AG04449 (cell line): ENCODE results near the gene CHI3L1.

Experiments
- CTCF ChIA-PET: fragments of 350-600 bp; formaldehyde crosslinking; extraction: SDS; loops from one replicate; lab custom pipeline; 2021; ENCODE audit warnings: antibody characterized with exemption; lab: Yijun Ruan, JAX
- POLR2A ChIA-PET: fragments of 400-600, 350-600 bp; formaldehyde crosslinking; extraction: SDS; loops from one replicate; lab custom pipeline; 2020; ENCODE audit warnings: antibody characterized with exemption, inconsistent platforms; lab: Yijun Ruan, JAX
- DNase-seq: peaks from one replicate; pipeline ENCODE4 v3.0.0-alpha.2; 2010; ENCODE audit warnings: low read depth, low spot score
- H3K4me3 ChIP-seq: 2 replicates; pipeline ENCODE4 v1.5.1; 2011; ENCODE audit warnings: low read depth, mild to moderate bottlenecking, control low read depth, low read length
- TF ChIP-seq, protein P1 (sequence below): IDR thresholded peaks from one replicate; pipeline ENCODE4 v1.5.1; 2011; ENCODE audit warnings: mild to moderate bottlenecking, moderate library complexity, low read length, control low read depth, inconsistent platforms; ENCODE audit not compliant: insufficient read depth; ENCODE audit errors: missing control alignments

Gene CHI3L1

GRCh38 chr1:203223012-203223775, 36.7 kb upstream of the CHI3L1 start:
- ChIA-PET POLR2A (no interaction called here), CTCF (interaction anchor here (0.7 to 25.8 kb wide), 7 partner anchors 7 to 223 kb away, joined by 3 to 594 read pairs (median 6); partner anchors contain the start of gene ADORA1)
- H3K4me3 ChIP-seq: no peak overlapping the region
- TF ChIP-seq, protein P1, sequence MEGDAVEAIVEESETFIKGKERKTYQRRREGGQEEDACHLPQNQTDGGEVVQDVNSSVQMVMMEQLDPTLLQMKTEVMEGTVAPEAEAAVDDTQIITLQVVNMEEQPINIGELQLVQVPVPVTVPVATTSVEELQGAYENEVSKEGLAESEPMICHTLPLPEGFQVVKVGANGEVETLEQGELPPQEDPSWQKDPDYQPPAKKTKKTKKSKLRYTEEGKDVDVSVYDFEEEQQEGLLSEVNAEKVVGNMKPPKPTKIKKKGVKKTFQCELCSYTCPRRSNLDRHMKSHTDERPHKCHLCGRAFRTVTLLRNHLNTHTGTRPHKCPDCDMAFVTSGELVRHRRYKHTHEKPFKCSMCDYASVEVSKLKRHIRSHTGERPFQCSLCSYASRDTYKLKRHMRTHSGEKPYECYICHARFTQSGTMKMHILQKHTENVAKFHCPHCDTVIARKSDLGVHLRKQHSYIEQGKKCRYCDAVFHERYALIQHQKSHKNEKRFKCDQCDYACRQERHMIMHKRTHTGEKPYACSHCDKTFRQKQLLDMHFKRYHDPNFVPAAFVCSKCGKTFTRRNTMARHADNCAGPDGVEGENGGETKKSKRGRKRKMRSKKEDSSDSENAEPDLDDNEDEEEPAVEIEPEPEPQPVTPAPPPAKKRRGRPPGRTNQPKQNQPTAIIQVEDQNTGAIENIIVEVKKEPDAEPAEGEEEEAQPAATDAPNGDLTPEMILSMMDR: no peak
- DNase-seq: no peak

DNA sequence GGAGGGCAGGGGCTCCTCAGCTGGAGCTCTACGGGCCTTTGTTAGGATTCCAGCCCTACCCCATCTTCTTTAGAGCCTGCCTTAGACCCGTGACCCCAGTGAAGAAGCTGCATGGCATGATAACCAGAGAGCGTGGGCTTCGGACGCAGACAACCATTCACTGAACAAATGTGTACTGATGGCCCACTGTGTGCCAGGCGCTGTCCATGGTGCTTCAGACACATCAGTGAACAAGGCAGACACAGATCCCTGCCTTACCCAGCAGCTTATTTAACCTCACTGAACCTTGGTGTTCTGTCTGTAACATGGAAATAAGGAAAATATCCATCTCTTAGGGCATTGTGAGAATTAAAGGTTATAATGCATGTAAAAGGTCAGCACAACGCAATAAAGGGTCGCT, 33.4 kb upstream of the CHI3L1 start:
- ChIA-PET CTCF (interaction anchor here (1.0 to 25.8 kb wide), 6 partner anchors 17 to 197 kb away, joined by 3 to 594 read pairs (median 14); partner anchors contain the start of gene ADORA1), POLR2A (no interaction called here)
- TF ChIP-seq, protein P1: no peak
- no peak overlapping the region for H3K4me3 ChIP-seq
- DNase-seq: no peak

DNA sequence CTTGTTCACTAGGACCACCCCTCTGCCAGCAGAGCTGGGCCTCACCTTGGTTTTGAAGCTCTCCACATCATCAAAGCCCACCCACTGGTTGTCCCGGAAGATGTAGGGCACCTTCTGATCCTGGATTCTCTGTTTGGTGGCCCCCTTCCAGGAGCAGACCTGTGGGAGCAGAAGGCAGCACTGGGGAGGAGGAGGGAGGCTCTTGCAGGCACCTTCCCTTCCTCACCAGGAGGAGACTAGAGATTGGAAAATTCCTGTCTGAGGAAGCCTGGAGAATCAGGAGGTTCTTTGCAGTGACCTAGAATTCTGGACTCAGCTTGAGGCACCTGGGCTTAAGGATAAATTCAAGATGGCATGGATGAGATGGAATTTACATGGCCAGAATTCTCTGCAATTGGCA, 32.7 kb upstream of the CHI3L1 start:
- TF ChIP-seq, protein P1: no peak
- no peak for DNase-seq
- CTCF ChIA-PET: interaction anchor here (1.1 to 25.8 kb wide), 9 partner anchors 10 to 191 kb away, joined by 3 to 594 read pairs (median 26); partner anchors contain the start of gene ADORA1
- POLR2A ChIA-PET: no interaction called here
- no peak overlapping the region for H3K4me3 ChIP-seq

DNA sequence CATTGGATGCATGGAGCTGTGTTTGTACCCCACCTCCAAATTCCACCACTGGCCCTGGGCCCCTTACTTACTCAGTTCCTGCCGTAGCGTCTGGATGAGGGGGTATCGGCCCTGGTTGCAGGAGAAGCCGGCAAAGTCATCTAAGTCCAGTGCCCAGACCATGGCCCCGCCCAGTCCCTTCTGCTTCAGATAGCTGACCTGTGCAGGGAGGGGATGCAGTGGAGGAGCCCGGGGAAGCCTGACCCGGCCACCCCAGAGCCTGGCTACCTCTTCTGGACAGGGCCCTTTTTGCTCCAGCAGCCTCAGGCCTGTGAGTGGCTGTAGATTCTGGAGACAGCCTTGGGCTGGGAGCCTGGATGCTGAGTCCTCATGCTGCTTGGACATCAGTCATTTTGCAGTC, 31.2 kb upstream of the CHI3L1 start:
- CTCF ChIA-PET: interaction anchor here (0.8 to 25.8 kb wide), 19 partner anchors 8 to 195 kb away, joined by 3 to 594 read pairs (median 23); partner anchors contain the start of genes ADORA1, MYBPH and MYOG
- POLR2A ChIA-PET: no interaction called here
- no peak overlapping the region for H3K4me3 ChIP-seq
- no peak for DNase-seq
- TF ChIP-seq, protein P1: no peak

- H3K4me3 ChIP-seq: no peak overlapping the region
- CTCF ChIA-PET: interaction anchor here (0.8 to 25.8 kb wide), 25 partner anchors 9 to 195 kb away, joined by 3 to 594 read pairs (median 16); partner anchors contain the start of genes ADORA1, MYBPH and MYOG
- TF ChIP-seq, protein P1: no peak
- POLR2A ChIA-PET: no interaction called here
- no peak for DNase-seq
Observed at GRCh38 chr1:203217139-203217655, 30.7 kb upstream of the CHI3L1 start.
